Stimulated activated memory B cell treated with anti-CD40 and anti-IgM and Interleukin-4, amounts not matched to agents 10 μg/mL and 1 μg/mL and 100 μg/mL, for 72 hours (primary cell): ENCODE results near the gene ETFA.
A peak's percentile ranks its signal among the peaks of the same experiment; 100 is the strongest.

Source experiments
- ATAC-seq: fragments of 150-1000 bp; cut with Tn5 transposase; 2 replicates; pipeline ENCODE4 v1.10.0; 2021
- H3K27ac Mint-ChIP-seq: one replicate; pipeline ENCODE4 v1.8.0; 2022; ENCODE audit warnings: mild to moderate bottlenecking, mixed read lengths
- H3K27me3 Mint-ChIP-seq: one replicate; pipeline ENCODE4 v1.8.0; 2022; ENCODE audit warnings: mixed read lengths
- H3K36me3 Mint-ChIP-seq: one replicate; pipeline ENCODE4 v1.8.0; 2022; ENCODE audit warnings: mixed read lengths
- H3K4me1 Mint-ChIP-seq: one replicate; pipeline ENCODE4 v1.8.0; 2022; ENCODE audit warnings: mixed read lengths
- H3K4me3 Mint-ChIP-seq: one replicate; pipeline ENCODE4 v1.8.0; 2022; ENCODE audit warnings: mild to moderate bottlenecking, moderate library complexity, mixed read lengths
- H3K9me3 Mint-ChIP-seq: one replicate; pipeline ENCODE4 v1.8.0; 2022; ENCODE audit warnings: mixed read lengths

ETFA gene

GRCh38 chr15:76177491-76178040 lies 133.7 kb downstream of the ETFA start:
- Mint-ChIP-seq H3K27me3 (peaks cover 69% of the 10 kb centered on the region), H3K4me3 (no peak overlapping the region)

GRCh38 chr15:76176487-76177085 lies 134.7 kb downstream of the ETFA start:
- Mint-ChIP-seq H3K27ac (no peak overlapping the region), H3K36me3 (no peaks in the 10 kb centered on the region), H3K4me3 (no peak overlapping the region), H3K27me3 (peaks cover 69% of the 10 kb centered on the region), H3K9me3 (no peaks in the 10 kb centered on the region), H3K4me1 (peaks cover 5% of the 10 kb centered on the region)
- no peak for ATAC-seq

More at GRCh38 chr15:76177491-76178040, 133.7 kb downstream of the ETFA start:
- no peak for ATAC-seq
- Mint-ChIP-seq H3K36me3 (no peaks in the 10 kb centered on the region), H3K9me3 (no peaks in the 10 kb centered on the region), H3K27ac (no peak overlapping the region), H3K4me1 (peaks cover 10% of the 10 kb centered on the region)

GRCh38 chr15:76176059-76176458 lies 135.2 kb downstream of the ETFA start:
- no peaks in the 10 kb centered on the region for H3K4me1 Mint-ChIP-seq
- ATAC-seq, result peak; percentile 9
- peaks cover 68% of the 10 kb centered on the region for H3K27me3 Mint-ChIP-seq
- H3K4me3 Mint-ChIP-seq, result no peak overlapping the region
- H3K36me3 Mint-ChIP-seq, result no peaks in the 10 kb centered on the region
- H3K9me3 Mint-ChIP-seq, result no peaks in the 10 kb centered on the region
- no peak overlapping the region for H3K27ac Mint-ChIP-seq

DNA sequence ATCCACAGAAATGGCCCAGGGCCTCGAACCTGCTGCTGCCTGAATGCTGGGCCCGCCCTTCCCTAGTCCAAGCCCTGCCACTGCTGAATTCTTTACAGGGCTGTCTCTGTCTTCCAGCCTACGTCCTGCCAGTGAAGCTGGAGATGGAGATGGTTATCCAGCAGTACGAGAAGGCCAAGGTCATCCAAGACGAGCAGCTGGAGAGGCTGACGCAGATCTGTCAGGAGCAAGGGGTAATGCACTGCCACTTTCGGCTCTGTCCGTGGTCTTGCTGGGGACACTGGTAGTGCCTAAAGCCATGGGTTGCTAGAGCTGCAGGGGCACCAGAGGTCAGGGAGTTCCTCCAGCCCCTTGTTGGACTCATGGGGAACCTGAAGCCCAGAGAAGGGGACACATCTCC lies 135.8 kb downstream of the ETFA start:
- no peak overlapping the region for H3K4me3 Mint-ChIP-seq
- no peaks in the 10 kb centered on the region for H3K36me3 Mint-ChIP-seq
- no peaks in the 10 kb centered on the region for H3K9me3 Mint-ChIP-seq
- peaks cover 65% of the 10 kb centered on the region for H3K27me3 Mint-ChIP-seq
- ATAC-seq, result no peak
- no peaks in the 10 kb centered on the region for H3K4me1 Mint-ChIP-seq
- no peak overlapping the region for H3K27ac Mint-ChIP-seq

DNA sequence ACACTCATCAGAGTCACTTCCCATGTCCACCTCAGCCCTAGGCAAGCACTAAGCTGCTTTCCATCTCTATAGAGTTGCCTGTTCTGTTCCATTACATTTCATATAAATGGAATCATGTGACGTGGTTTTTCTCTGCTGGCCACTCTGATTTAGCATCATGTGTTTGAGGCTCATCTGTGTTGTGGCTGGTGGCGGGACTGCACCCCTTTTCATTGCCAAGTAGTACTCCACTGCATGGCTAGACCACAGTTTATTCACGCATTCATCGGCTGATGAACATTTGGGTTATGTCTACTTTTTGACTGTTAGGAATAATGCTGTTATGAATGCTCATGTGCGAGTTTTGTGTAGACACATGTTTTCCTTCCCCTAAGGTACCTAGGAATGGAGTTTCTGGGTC lies 136.6 kb downstream of the ETFA start:
- H3K4me1 Mint-ChIP-seq, result no peaks in the 10 kb centered on the region
- H3K27me3 Mint-ChIP-seq, result peaks cover 65% of the 10 kb centered on the region
- no peak for ATAC-seq
- no peaks in the 10 kb centered on the region for H3K36me3 Mint-ChIP-seq
- no peaks in the 10 kb centered on the region for H3K9me3 Mint-ChIP-seq
- H3K4me3 Mint-ChIP-seq, result no peak overlapping the region
- no peak overlapping the region for H3K27ac Mint-ChIP-seq

DNA sequence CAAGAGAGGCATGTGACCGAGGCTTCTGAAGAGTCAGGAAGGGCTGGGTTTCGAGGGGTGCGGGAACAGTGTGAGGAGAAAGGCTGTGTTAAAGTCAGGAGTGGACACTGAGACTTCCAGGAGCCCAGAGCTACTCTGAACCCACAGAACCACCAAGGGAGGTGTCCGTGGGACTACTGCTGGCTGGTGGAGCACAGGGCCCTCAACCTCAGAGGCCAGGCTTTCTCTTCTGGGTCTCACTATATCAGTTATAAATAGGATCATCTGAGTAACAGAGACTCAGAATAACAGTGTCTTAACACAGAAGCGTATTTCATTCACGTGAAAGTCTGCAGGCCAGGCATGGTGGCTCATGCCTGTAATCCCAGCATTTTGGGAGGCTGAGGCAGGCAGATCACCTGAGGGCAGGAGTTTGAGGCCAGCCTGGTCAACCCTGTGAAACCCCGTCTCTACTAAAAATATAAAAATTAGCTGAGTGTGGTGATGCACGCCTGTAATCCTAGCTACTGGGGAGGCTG lies 137.9 kb downstream of the ETFA start:
- no peak overlapping the region for H3K4me3 Mint-ChIP-seq
- H3K27ac Mint-ChIP-seq, result no peak overlapping the region
- no peaks in the 10 kb centered on the region for H3K36me3 Mint-ChIP-seq
- ATAC-seq, result no peak
- H3K9me3 Mint-ChIP-seq, result no peaks in the 10 kb centered on the region
- peaks cover 52% of the 10 kb centered on the region for H3K27me3 Mint-ChIP-seq
- H3K4me1 Mint-ChIP-seq, result no peaks in the 10 kb centered on the region

GRCh38 chr15:76172782-76173181 lies 138.5 kb downstream of the ETFA start:
- peaks cover 46% of the 10 kb centered on the region for H3K27me3 Mint-ChIP-seq
- H3K36me3 Mint-ChIP-seq, result no peaks in the 10 kb centered on the region
- H3K27ac Mint-ChIP-seq, result no peak overlapping the region
- H3K4me1 Mint-ChIP-seq, result no peaks in the 10 kb centered on the region
- H3K4me3 Mint-ChIP-seq, result no peak overlapping the region
- H3K9me3 Mint-ChIP-seq, result no peaks in the 10 kb centered on the region
- no peak for ATAC-seq

DNA sequence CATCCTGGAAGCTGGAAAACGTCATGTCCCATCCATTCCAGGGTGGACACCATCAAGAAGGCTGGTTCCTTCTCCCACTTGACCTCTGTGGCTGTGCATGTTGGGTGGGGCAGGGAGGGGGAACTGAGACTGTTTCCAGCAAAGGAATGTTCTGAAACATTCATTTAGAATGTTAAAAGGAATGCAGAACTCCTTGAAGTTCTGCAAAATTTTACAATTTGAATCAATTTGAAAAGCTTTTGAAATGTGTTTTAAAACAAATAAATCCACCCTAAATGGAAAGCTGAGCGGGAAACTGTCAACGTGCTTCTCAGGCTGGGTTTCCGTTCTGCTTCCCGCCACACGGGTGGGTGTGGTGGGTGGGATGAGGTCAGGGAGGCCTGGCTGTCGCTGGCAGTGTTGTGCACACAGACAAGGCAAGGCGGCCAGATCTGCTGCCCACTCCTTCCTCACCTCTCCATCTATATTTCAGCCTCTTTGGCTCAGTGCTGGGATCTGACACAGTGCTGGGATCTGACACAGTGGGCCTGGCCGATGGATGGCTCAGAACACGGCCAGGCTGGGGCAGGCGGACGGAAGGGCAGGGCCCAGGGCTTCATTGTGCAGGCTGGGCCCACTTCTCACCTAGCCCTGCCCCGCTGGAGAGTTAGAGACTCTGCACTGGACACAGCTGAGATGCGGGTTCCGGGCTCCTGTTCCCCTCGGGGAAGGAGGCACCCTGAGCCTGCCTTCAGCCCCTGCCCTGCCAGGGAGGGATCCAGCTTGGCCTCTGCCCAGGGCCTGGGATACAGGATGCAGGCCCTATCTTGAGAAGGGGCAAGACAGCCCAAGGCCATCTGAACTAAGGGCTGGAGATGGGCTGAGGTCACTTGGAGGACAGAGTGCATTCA lies 141.1 kb downstream of the ETFA start:
- H3K4me1 Mint-ChIP-seq, result no peaks in the 10 kb centered on the region
- H3K27ac Mint-ChIP-seq, result no peak overlapping the region
- no peak overlapping the region for H3K4me3 Mint-ChIP-seq
- no peaks in the 10 kb centered on the region for H3K36me3 Mint-ChIP-seq
- no peak for ATAC-seq
- H3K9me3 Mint-ChIP-seq, result no peaks in the 10 kb centered on the region
- peaks cover 26% of the 10 kb centered on the region for H3K27me3 Mint-ChIP-seq

- H3K4me1 Mint-ChIP-seq, result no peaks in the 10 kb centered on the region
- H3K4me3 Mint-ChIP-seq, result no peak overlapping the region
- no peaks in the 10 kb centered on the region for H3K36me3 Mint-ChIP-seq
- H3K27ac Mint-ChIP-seq, result no peak overlapping the region
- ATAC-seq, result peak; percentile 34
- H3K9me3 Mint-ChIP-seq, result no peaks in the 10 kb centered on the region
- H3K27me3 Mint-ChIP-seq, result peaks cover 25% of the 10 kb centered on the region
These were observed 142.3 kb downstream of the ETFA start for GRCh38 chr15:76169018-76169417.

- H3K4me3 Mint-ChIP-seq, result no peak overlapping the region
- H3K4me1 Mint-ChIP-seq, result no peaks in the 10 kb centered on the region
- ATAC-seq, result no peak
- no peaks in the 10 kb centered on the region for H3K36me3 Mint-ChIP-seq
- no peak overlapping the region for H3K27ac Mint-ChIP-seq
- H3K9me3 Mint-ChIP-seq, result no peaks in the 10 kb centered on the region
- H3K27me3 Mint-ChIP-seq, result peaks cover 19% of the 10 kb centered on the region
These were observed 142.9 kb downstream of the ETFA start for GRCh38 chr15:76168237-76168984.

- Mint-ChIP-seq H3K27me3 (peaks cover 8% of the 10 kb centered on the region), H3K4me1 (no peaks in the 10 kb centered on the region), H3K27ac (no peak overlapping the region), H3K9me3 (no peaks in the 10 kb centered on the region), H3K36me3 (no peaks in the 10 kb centered on the region), H3K4me3 (no peak overlapping the region)
- ATAC-seq, result no peak
These were observed 145.3 kb downstream of the ETFA start for GRCh38 chr15:76165951-76166350.
